ENCODE data around the gene ADAMTS8.

Gene ADAMTS8, protein sequence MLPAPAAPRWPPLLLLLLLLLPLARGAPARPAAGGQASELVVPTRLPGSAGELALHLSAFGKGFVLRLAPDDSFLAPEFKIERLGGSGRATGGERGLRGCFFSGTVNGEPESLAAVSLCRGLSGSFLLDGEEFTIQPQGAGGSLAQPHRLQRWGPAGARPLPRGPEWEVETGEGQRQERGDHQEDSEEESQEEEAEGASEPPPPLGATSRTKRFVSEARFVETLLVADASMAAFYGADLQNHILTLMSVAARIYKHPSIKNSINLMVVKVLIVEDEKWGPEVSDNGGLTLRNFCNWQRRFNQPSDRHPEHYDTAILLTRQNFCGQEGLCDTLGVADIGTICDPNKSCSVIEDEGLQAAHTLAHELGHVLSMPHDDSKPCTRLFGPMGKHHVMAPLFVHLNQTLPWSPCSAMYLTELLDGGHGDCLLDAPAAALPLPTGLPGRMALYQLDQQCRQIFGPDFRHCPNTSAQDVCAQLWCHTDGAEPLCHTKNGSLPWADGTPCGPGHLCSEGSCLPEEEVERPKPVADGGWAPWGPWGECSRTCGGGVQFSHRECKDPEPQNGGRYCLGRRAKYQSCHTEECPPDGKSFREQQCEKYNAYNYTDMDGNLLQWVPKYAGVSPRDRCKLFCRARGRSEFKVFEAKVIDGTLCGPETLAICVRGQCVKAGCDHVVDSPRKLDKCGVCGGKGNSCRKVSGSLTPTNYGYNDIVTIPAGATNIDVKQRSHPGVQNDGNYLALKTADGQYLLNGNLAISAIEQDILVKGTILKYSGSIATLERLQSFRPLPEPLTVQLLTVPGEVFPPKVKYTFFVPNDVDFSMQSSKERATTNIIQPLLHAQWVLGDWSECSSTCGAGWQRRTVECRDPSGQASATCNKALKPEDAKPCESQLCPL

DNA sequence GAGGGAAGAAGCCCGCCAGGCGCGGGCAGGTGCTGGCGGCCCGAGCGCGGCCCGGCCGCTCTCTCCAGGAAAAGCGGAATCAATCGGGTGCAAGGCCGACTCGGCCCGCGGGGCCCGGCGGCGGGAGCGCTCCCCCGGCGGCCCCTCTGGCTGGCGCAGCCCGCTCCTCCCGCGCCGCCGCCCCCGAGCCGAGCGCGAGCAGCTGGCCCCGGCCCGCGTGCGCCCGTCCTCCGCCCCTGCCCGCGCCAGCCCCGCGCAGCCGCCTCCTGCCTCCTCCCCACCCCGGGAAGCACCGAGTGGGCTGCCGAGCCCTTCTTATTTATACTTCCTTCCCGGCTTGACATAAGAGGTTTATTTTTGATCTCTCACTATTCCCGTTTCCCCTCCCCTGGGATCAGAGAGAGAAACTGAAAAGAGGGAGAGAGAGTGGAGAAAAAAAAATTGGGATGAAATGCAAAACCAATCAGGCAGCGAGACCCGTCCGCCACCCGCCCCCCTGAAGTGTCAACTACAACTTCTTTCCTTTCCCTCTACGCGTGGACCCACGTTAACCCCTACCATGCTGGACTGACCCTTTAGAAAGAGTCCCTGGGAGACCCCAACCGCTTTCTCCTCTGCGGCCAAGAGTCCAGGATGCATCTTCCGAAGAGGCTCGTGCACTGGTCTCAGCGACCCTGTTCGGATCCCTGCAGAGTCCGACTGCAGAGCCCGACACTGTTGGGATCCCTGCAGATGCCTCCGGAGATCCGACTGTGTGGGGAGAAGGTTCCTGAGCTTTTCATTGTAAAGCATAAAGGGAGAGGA, at the start of gene ADAMTS8:
Gene ADAMTS8, minus strand, starts transcription at position 294 of the 804 bp plus-strand sequence. CDS start 323 bp downstream, outside the sequence.
- DNase-seq = no peak

DNA sequence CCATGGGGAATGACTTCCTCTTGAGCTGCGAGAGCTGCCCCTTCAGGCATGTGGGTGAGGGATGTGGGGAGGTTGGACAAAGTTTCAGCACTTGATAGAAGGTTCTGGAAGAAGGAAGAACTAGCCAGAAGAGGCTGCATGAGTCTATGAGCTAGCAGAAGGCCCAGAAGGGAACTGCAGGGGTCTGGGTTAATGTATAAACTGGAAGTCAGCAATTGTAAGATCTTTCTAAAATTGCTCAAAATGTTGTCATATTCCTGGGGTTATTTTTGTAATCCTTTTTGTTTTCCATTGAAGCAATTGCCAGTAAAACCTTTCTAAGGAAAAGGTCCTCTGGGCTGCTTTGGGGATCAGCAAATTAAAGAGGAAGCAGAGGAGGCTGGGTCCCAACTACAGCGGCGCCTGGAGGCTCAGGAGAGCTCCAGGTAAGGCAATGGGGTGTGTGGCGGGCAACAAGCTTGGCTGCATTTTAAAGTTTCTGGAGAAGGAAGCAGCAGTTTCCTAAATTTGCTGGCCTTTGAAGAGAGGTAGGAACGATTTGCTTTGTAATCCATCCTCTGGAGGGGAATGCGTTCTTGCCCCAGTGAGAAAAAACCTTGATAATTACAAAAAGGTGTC, 49.3 kb upstream of the ADAMTS8 start:
- DNase-seq = no peak

DNA sequence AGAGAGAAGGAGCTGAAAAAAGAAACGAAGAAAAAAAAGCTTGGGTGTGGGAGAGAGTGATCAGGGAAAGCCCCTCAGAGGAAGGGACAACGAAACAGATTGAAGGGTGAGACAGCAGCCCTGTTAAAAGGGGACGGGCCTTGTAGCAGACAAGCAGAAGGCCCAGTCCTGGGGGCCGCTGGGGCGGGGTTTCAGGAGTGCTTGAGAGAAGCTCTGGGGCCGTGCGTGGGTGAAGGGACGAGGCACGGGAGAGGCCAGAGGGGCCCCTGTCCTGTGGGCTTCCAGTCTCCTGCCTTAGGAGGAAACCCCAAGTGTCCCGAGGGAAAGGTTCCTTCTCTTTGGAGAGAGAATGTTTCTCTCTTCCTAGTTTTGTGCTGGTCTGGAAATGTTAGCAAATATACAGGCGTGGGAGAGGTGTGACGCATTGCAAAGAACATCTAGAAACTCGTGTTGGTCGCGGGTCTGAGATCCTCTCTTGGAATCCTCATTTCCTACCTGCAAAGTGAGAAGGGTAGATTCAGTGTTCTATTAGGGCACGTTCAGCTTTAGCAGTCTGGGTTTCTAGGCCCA, 48.6 kb upstream of the ADAMTS8 start:
- DNase-seq = no peak

DNA sequence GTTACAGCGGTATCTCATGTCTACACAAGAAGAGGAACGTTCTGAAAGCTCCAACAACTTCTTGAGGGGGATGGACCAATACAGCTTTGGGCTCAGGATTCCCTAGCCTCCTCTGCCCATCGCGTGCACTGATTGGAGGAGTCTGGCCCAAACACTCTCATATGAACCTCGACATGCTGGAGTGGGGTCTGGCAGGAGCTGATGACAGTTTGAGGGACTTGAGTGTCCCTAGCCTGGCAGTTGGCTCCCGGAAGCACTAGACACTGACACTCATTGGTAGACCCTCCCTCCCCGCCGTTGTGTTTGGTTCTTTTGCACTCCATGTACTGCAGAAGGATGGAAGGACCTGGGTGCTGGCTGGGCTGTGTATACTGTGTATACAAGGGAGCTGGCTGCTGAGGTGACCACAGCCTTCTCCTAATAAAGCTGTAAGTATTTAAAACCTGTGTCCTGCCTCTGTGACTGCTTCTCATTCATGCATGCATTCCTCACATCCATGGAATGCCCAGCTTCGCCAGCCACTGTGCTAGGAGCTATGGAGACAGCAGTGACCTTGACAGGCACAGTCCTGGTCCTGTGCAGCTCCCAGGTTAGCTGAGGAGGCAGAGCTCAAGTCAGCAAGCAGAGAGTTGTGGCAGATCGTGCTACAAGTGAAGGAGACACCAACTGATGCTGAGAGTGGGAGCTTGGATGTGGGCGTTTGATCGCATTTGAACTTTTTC, 48.0 kb upstream of the ADAMTS8 start:
- DNase-seq = no peak

DNA sequence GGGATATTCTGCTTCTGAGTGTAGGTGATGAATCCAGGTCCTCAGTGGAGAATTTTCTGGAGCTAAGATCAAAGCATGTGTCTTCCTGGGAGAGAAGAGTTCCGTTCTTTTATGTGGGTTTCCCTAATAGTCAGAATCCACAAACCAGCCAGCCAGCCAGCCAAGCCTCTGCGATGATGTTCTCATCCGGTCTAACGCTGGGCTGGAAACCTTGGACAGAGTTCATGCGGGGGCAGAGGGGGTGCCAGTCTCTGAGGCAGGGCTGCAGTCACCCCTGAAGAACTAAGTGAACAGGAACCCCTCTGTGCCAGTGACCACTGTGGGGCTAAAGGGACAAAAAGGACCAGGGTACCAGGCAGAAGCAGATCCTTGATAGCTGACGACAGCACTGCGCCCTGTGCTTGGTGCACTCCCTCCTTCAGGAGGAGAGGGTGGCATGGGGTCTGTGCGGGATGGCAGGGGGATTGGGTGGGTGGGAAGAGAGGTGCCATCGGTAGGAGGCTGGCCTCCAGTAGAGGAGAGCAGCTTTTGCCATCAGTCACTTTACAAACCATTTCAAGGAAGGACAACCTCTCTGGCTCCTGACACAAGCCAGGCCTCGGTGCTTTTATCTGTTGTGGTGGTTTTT, 47.1 kb upstream of the ADAMTS8 start:
- DNase-seq = no peak

DNA sequence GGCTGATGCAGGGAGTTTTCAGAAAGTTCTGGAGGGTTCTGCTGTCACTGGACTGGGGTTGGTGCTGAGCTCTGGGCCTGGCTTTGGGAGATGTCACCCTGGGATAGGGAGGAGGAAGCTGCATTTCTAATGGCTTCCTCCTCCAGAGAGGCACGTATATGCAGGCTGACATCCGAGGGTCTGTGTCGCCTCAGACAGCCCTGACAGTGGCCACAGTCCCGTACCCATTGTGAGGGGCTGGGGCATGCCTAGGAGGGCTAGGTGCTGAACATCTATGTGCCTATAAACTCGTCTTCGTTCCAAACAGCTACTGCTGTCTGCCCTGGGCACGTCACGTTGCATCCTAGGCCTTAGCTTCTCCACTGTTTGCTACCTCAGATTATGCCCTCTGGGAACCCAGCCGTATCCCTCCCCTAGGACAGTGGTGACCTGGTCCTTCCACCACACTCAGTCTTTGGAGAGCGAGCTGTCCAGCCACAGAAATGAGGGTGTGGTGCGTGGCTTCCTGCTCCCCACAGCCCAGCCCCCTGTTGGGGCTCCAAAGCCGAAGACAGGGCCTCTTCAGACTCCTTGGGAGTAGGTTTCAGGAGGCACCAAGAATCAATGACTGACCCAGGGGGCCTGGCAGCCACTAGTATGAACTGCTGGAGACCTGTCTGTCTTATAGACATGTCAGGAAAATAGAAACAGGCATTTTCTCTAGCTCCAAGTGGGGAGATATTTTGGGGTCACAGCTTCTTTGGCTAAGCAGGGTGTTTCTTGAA, 46.4 kb upstream of the ADAMTS8 start:
- no peak for DNase-seq

DNA sequence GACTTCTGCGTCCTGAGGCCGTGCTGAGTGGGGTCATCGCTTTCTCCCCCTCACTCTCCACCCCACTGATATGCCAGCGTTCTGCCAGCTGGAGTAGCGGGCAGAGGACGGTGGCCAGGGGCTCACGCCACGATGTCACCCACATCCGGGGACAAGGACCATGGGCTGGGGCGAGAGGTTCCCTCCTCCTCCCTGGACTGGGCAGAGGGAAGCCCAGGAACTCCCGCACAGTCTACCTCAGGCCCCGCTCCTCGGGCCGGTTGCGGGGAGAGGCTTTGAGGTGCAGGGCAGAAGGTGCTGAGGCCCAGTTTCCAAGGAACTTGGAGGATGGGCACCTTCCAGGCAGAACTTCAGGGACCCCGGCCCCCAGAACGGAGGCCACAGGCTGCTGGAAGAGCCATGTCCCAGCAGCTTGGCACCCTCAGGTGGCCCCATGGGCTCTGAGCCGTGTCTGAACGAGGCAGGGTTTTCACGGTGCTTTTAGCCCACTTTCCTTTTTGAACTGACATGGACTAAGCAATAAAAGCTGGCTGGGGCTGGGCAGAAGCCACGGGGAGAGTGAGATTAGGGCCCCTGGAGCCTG, 45.5 kb upstream of the ADAMTS8 start:
- no peak for DNase-seq

DNA sequence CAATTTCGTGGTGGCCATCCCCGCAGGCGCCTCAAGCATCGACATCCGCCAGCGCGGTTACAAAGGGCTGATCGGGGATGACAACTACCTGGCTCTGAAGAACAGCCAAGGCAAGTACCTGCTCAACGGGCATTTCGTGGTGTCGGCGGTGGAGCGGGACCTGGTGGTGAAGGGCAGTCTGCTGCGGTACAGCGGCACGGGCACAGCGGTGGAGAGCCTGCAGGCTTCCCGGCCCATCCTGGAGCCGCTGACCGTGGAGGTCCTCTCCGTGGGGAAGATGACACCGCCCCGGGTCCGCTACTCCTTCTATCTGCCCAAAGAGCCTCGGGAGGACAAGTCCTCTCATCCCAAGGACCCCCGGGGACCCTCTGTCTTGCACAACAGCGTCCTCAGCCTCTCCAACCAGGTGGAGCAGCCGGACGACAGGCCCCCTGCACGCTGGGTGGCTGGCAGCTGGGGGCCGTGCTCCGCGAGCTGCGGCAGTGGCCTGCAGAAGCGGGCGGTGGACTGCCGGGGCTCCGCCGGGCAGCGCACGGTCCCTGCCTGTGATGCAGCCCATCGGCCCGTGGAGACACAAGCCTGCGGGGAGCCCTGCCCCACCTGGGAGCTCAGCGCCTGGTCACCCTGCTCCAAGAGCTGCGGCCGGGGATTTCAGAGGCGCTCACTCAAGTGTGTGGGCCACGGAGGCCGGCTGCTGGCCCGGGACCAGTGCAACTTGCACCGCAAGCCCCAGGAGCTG, 44.8 kb upstream of the ADAMTS8 start:
- DNase-seq = no peak

DNA sequence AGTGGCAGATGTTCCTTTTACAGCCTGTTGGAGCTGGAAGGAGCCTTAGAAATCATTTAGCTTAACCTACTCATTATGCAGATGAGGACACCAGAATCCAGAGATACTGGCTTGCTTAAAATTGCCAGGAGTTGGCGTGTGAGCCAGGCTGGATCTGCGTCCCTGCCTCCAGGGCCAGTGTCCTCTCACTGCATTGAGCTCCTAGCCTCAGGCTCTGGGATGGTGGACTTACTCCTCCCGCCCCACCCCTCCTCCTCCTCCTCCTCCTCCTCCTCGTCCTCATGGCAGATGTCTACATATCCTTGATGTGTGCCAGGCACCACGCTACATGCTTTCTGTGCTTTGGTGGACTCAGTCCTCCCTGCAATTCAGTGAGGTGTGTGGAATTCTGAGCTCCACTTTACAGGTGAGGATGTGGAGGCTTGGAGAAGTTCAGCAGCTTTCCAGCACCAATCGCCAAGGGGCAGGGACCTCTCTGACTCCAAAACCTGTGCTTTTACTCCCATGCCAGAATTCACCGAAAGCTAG, 44.1 kb upstream of the ADAMTS8 start:
- no peak for DNase-seq

DNA sequence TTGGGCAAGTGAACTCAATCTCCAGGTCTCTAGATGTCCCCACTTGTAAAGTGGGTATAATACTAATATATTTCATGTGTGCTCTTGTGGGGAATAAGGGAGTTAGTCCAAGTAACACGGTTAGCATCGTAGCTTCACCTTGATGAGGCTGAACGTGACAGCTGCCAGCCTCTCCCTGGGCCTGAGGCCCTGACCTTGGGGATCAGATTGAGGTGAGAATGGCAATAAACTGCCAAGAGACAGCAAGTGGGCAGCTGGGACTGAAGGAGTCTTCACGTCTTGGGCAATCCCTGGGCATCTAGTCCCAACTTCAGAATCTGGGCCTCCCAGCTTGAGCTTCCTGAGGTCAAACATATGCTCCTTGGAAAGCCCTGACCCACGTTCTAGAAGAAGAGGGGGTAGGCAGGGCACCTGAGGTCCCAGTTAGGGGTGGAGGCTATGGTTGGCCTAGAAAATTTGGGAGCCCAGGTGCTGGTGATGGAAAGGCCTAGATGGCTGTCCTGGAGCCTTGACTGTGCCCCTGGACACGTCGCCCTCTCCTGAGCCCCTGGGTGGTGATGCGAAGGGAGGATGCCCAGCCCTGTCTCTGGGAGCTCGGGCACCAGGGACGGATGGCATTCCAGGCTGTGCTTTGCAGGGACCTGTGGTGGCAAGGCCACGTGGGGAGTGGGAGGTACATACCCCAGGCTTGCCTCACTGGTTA, 43.5 kb upstream of the ADAMTS8 start:
- DNase-seq = no peak

DNA sequence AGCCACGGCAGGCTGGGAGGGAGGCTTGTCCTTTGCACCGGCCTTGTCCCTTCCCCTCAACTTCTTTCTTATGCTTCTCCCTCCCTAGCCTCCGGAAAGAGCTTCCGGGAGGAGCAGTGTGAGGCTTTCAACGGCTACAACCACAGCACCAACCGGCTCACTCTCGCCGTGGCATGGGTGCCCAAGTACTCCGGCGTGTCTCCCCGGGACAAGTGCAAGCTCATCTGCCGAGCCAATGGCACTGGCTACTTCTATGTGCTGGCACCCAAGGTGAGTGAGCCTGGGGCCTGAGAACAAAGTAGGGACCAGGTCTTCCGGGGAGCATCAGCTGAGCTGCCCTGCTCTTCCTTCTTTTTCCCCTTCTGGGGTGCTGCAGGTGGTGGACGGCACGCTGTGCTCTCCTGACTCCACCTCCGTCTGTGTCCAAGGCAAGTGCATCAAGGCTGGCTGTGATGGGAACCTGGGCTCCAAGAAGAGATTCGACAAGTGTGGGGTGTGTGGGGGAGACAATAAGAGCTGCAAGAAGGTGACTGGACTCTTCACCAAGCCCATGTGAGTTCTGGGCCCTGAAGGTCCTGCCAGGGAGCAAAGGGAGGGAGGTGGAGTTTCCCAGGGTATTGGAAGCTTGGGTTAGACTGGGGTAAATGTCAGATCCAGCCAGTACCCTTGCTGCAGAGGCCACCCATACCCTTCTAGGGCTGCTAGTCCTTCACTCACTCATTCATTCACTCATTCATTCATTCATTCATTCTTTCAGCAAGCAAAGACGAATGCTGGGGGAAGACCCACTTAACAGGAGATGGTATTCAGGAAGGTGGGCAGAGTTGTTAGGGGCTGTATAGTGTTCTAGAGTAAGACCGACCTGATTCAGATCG, 42.7 kb upstream of the ADAMTS8 start:
- no peak for DNase-seq

DNA sequence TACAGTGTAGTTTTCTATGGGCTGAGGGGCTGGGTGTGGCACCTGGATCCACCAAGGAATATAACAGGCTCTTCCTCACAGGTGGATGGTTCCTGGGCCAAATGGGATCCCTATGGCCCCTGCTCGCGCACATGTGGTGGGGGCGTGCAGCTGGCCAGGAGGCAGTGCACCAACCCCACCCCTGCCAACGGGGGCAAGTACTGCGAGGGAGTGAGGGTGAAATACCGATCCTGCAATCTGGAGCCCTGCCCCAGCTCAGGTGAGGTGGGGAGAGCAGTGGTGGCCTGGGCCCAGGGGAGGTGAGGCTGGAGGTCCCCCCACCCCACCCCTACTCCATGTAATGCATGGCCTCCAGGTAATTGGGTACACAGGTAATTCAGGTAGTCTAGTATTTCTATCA, 40.8 kb upstream of the ADAMTS8 start:
- no peak for DNase-seq

DNA sequence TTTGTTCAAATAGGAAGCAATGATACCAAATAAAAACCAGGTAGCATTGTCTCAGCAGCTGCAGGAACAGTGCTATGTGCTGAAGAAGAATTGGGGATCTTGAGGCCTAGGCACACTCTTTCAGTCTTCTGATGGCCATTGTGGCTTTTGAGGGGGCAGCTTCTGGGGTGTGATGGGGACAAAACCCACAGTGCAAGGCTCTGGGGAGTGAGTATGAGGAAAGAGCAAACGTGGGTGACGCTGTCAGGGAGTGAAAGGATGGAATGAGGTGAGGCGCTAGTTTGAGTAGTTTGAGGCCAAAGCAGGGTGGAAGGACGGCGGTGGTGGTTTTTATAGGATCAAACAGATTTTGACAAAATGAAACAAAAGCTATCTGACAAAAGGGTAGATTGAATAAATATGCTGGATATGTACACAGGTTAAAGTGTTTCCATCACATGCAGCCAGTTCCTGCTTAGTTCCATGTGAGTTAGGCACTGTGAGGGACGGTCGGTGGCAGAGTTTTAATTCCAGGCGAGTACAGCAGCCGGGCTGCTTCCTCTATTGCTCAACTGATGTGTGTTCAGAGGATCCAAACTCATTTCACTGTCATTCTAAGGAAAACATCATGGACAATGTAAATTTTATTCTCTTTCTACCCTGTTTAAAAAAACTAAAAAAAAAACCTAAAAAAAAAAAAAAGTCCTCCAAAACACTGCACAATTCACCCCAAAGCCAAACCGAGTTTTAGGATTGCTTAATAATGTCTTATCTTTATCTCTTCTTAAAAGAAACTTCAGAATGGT, 38.9 kb upstream of the ADAMTS8 start:
- no peak for DNase-seq

DNA sequence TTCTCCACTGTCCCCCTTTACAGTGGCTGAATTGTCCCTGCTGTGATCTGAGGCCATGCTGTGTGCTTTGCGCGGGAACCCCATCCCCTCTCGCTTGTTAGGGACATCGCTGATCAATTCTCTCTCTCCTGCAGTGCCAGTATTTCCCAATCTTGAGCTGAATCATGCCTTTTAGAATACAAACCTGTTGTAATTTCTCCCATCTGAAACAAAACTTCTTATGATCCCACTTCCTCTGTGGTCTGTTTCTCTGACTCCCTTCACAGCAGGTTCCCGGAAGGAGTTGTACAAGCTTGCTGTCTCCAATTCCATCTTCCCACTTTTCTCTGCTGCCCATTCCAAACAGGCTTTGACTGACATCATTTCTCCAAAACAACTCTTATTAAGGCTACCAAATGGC, 36.9 kb upstream of the ADAMTS8 start:
- no peak for DNase-seq

DNA sequence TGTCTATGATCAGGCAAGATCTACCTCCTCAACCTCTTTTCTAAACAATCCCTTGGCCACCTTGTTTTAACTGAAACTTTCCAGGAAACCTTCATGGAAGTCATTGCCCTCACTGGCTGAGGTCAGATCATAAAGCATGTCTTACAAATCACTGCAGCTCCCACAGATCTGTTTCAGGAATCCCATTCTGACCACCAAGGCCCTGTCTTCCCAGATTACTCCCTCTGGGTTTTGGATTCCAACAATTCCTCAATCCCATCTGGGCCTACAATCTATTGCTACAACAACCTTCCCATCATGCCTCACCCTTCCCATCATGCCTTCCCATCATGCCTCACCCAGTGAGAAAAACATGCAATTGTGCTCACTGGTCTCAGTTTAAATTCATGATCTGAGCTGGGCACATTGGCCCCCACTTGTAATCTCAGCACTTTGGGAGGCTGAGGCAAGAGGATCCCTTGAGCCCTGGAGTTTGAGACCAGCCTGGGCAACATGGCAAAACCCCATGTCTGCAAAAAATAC, 35.9 kb upstream of the ADAMTS8 start:
- DNase-seq = no peak

DNA sequence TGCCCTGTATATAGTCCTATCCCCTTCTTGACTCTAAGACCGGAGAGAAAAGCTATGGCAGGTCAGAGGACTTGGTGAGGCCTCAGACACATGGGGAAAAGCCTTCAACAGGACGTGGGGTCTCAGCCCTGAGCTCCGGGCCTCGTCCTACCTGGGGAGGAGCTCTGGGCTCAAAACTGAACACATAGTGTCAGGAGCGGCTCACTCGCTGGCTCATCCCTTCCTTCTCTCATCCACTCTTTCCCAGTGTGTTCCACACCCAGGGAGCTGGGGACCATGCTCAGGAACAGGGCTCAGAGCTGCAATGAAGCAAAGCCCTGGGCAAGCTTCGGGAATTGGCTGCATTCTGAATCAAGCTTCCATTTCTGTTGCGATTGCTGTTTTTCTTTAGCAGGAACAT, 34.5 kb upstream of the ADAMTS8 start:
- no peak for DNase-seq
